ENCODE results near the gene PHYHIPL.
"Not testable (repeated sequence)": the region's sequence is repeated elsewhere in the genome, so short reads cannot be mapped to it uniquely, and the experiment has no call there.

The PHYHIPL gene

GRCh38 chr10:59206204-59206720, 29.8 kb downstream of the PHYHIPL start:
- no peak for DNase-seq (ENCODE audit: low read depth)

GRCh38 chr10:59212301-59212798, 35.9 kb downstream of the PHYHIPL start:
- no peak for DNase-seq (ENCODE audit: low read depth)

- no peak for DNase-seq (ENCODE audit: low read depth)
Measured at GRCh38 chr10:59214160-59214559, 37.7 kb downstream of the PHYHIPL start.

GRCh38 chr10:59216178-59216869, 39.9 kb downstream of the PHYHIPL start:
- no peak for DNase-seq (ENCODE audit: low read depth)

GRCh38 chr10:59222788-59223187, 46.3 kb downstream of the PHYHIPL start:
- no peak for DNase-seq (ENCODE audit: low read depth)

GRCh38 chr10:59223597-59223996, 47.2 kb downstream of the PHYHIPL start:
- not testable (repeated sequence) for DNase-seq (ENCODE audit: low read depth)

GRCh38 chr10:59225211-59225610, 48.8 kb downstream of the PHYHIPL start:
- DNase-seq (ENCODE audit: low read depth): no peak

GRCh38 chr10:59227136-59227673, 50.8 kb downstream of the PHYHIPL start:
- DNase-seq (ENCODE audit: low read depth): no peak

GRCh38 chr10:59229441-59229840, 53.0 kb downstream of the PHYHIPL start:
- DNase-seq (ENCODE audit: low read depth): no peak

- DNase-seq (ENCODE audit: low read depth): no peak
Measured at GRCh38 chr10:59234194-59234593, 57.8 kb downstream of the PHYHIPL start.

- DNase-seq (ENCODE audit: low read depth): no peak
Measured at GRCh38 chr10:59234816-59235429, 58.5 kb downstream of the PHYHIPL start.

- DNase-seq (ENCODE audit: low read depth): no peak
Measured at GRCh38 chr10:59236064-59236697, 59.7 kb downstream of the PHYHIPL start.

GRCh38 chr10:59237775-59238174, 61.3 kb downstream of the PHYHIPL start:
- no peak for DNase-seq (ENCODE audit: low read depth)

- not testable (repeated sequence) for DNase-seq (ENCODE audit: low read depth)
Measured at GRCh38 chr10:59239108-59239507, 62.7 kb downstream of the PHYHIPL start.

GRCh38 chr10:59240582-59241183, 64.2 kb downstream of the PHYHIPL start:
- no peak for DNase-seq (ENCODE audit: low read depth)

- no peak for DNase-seq (ENCODE audit: low read depth)
Measured at GRCh38 chr10:59242057-59242456, 65.6 kb downstream of the PHYHIPL start.

GRCh38 chr10:59242991-59243390, 66.5 kb downstream of the PHYHIPL start:
- DNase-seq (ENCODE audit: low read depth): no peak

- no peak for DNase-seq (ENCODE audit: low read depth)
Measured at GRCh38 chr10:59243611-59244195, 67.3 kb downstream of the PHYHIPL start.

- no peak for DNase-seq (ENCODE audit: low read depth)
Measured at GRCh38 chr10:59244871-59245270, 68.4 kb downstream of the PHYHIPL start.

- no peak for DNase-seq (ENCODE audit: low read depth)
Measured at GRCh38 chr10:59245686-59246085, 69.2 kb downstream of the PHYHIPL start.

- DNase-seq (ENCODE audit: low read depth): no peak
Measured at GRCh38 chr10:59252491-59252890, 76.0 kb downstream of the PHYHIPL start.

- no peak for DNase-seq (ENCODE audit: low read depth)
Measured at GRCh38 chr10:59255463-59255862, 79.0 kb downstream of the PHYHIPL start.
